Erythroblast (primary cell): ENCODE measurements around the gene AFG3L2.

Experiments used
- GATA1 ChIP-seq: IDR thresholded peaks from 2 replicates; pipeline ENCODE4 v1.6.1; 2011; ENCODE audit warnings: low read depth, mild to moderate bottlenecking, control low read depth, low read length, moderate library complexity
- POLR2A ChIP-seq: IDR thresholded peaks from 2 replicates; pipeline ENCODE4 v1.6.1; 2011; ENCODE audit warnings: mild to moderate bottlenecking, low read length

DNA sequence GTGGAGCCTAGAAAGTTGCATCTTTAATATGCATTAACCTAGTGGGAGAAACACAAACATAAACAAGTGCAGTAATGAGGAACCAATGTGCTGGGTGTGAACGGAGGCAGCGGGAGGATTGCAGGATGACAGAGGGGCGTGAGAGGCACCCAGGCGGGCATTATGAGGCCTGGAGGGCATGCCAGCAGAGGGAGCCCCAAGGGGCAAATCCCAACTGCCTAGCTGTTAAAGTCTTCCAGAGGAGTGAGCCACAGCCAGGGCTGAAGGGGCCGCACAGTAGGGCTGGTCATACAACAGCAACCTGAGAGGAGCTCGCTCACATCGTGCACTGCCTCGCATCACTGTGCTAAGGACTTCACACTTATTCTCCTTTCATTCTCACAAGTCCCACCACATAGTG is 17.4 kb upstream of the AFG3L2 start:
- TF ChIP-seq POLR2A (no peak), GATA1 (no peak)
